ENCODE results near the gene WDFY1. TPM values are rescaled to one million over a fixed set of nuclear protein-coding genes. Genes with fewer than 3 reads are reported as not detected.
"Not testable (repeated sequence)": the region's sequence is repeated elsewhere in the genome, so short reads cannot be mapped to it uniquely, and the experiment has no call there.

Gene WDFY1
- total RNA-seq, 1 donor from 2014 or later = 77.0 TPM

DNA sequence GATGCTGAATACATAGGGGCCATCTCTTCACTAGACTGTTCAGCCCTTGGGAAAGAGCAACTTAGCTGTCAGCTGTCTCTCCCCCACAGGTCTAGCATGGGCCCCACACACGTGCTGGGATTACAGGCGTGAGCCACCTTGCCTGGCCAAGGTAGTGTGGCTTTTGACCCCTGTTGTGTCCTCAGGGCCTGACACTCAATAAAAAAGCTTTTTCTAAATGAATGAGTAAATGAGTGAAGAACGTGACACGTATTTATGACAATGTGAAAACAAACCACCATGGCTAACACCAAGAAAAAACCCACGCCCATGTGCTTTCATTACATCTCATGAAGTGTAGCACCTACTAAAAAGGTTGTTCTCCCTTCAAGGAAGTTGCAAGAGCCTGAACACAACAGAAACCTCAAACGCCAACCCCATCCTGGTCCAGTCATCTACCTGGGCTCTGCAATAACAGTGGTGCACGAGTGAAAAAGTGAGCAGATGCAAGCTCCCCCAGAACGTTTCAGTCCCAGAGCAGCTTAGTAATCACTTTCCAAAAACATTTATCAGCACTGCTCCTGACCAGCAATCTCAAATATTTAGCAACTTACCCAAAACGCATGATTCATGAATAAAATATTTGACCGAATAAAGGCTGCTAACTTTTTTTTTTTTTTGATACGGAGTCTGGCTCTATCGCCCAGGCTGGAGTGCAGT is 3.4 kb downstream of the WDFY1 start:
- Mint-ChIP-seq H3K4me1 (peaks cover 67% of the 10 kb centered on the region), H3K9me3 (peaks cover 5% of the 10 kb centered on the region), H3K4me3 (peak overlapping the region; percentile 73), H3K36me3 (ENCODE audit: low read depth) (peaks cover 29% of the 10 kb centered on the region), H3K27ac (peak overlapping the region; percentile 73), H3K27me3 (no peaks in the 10 kb centered on the region)
- TF ChIP-seq, protein P1, sequence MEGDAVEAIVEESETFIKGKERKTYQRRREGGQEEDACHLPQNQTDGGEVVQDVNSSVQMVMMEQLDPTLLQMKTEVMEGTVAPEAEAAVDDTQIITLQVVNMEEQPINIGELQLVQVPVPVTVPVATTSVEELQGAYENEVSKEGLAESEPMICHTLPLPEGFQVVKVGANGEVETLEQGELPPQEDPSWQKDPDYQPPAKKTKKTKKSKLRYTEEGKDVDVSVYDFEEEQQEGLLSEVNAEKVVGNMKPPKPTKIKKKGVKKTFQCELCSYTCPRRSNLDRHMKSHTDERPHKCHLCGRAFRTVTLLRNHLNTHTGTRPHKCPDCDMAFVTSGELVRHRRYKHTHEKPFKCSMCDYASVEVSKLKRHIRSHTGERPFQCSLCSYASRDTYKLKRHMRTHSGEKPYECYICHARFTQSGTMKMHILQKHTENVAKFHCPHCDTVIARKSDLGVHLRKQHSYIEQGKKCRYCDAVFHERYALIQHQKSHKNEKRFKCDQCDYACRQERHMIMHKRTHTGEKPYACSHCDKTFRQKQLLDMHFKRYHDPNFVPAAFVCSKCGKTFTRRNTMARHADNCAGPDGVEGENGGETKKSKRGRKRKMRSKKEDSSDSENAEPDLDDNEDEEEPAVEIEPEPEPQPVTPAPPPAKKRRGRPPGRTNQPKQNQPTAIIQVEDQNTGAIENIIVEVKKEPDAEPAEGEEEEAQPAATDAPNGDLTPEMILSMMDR (IDR thresholded peaks at IDR 0.05) = no peak
- POLR2A ChIA-PET = interaction anchor here (0.7 to 3.0 kb wide), 8 partner anchors 9 to 1099 kb away, joined by 3 to 19 read pairs (median 4); no protein-coding TSS in a partner anchor
- CTCF ChIA-PET = interaction anchor here (0.6 to 0.7 kb wide), 2 partner anchors 28 to 541 kb away, joined by 4 to 5 read pairs; no protein-coding TSS in a partner anchor
- ATAC-seq (ENCODE audit: low read depth) = no peak
- intact Hi-C loops (cut with micrococcal nuclease) = no loop called here
- no peak for DNase-seq

DNA sequence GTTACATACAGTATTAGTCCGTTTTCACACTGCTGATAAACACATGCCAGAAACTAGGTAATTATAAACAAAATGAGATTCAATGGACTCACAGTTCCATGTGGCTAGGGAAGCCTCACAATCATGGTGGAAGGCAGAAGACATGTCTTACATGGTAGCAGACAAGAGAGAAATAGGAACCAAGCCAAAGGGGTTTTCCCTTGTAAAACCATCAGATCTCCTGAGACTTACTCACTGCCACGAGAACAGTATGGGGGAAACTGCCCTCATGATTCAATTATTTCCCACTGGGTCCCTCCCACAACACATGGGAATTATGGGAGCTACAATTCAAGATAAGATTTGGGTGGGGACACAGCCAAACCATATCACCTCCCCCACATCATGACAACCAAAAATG is 5.7 kb downstream of the WDFY1 start:
- Mint-ChIP-seq H3K4me1 (peaks cover 74% of the 10 kb centered on the region), H3K4me3 (peak overlapping the region; percentile 59), H3K27ac (peak overlapping the region; percentile 89), H3K36me3 (ENCODE audit: low read depth) (peaks cover 30% of the 10 kb centered on the region)
- not testable (repeated sequence) for DNase-seq, H3K9me3 Mint-ChIP-seq, H3K27me3 Mint-ChIP-seq
- intact Hi-C loops (cut with micrococcal nuclease) = loop anchor here (1.0 to 2.0 kb wide), 2 partner anchors 17 to 42 kb away; partner anchors contain the start of gene MRPL44
- ChIA-PET POLR2A (interaction anchor here (1.3 to 3.0 kb wide), 2 partner anchors 18 to 44 kb away, joined by 5 to 19 read pairs; no protein-coding TSS in a partner anchor), CTCF (interaction anchor here (1.0 to 1.4 kb wide), 2 partner anchors 43 to 44 kb away, joined by 3 read pairs; no protein-coding TSS in a partner anchor)
- ATAC-seq (ENCODE audit: low read depth) = peak; percentile 83

DNA sequence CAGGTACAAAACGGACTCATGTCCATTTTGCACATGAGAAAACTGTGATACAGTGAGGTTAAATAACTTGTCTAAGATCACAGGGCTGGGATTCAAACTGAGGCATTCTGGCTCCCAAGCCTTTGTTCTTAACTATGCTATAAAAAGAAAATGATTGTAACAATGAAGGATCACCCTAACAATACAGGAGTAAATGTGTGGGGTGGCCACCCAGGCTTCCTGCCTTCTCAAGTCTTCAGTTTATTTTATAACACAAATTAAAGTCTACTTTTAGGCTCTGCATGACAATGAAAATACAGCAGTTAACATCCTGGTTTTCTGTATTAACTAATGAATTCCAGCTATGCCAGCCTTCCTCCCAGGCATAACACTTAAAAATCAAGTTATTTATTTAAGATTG is 7.6 kb downstream of the WDFY1 start:
- ChIA-PET CTCF (no interaction called here), POLR2A (interaction anchor here (0.8 to 1.0 kb wide), 2 partner anchors 8 to 41 kb away, joined by 3 to 7 read pairs; no protein-coding TSS in a partner anchor)
- ATAC-seq (ENCODE audit: low read depth) (no peak), DNase-seq (no peak)
- intact Hi-C loops (cut with micrococcal nuclease) = loop anchor here (2.0 kb wide), 1 partner anchor 15 kb away; no protein-coding TSS in a partner anchor
- Mint-ChIP-seq H3K4me3 (no peak overlapping the region), H3K27ac (peak overlapping the region; percentile 59), H3K9me3 (peaks cover 5% of the 10 kb centered on the region), H3K36me3 (ENCODE audit: low read depth) (peaks cover 25% of the 10 kb centered on the region), H3K27me3 (no peaks in the 10 kb centered on the region), H3K4me1 (peaks cover 72% of the 10 kb centered on the region)
- TF ChIP-seq, protein P1 (IDR thresholded peaks at IDR 0.05) = no peak

DNA sequence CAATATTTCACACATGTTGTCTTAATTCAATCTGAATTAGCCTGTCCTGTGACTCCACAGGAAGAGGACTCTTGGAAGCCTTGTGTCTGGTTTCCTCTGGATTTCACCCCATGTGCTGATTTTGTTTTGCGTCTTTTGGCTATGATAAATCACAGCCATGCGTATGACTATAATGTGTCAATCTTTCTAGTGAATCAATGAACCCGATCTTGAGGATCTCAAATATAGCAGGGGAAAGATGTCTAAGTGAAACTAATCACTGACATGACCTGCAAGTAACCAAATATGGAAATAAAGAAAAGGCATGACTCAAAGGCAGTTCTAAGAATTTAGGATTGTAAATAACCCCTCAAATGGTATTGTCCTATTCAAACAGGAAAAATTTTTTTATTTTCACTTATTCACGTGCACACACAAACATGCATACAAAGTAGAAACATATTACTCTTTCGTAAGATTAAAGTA is 8.2 kb downstream of the WDFY1 start:
- Mint-ChIP-seq H3K4me1 (peaks cover 72% of the 10 kb centered on the region), H3K27me3 (no peaks in the 10 kb centered on the region), H3K4me3 (peak overlapping the region; percentile 35), H3K9me3 (peaks cover 5% of the 10 kb centered on the region), H3K27ac (peak overlapping the region; percentile 59), H3K36me3 (ENCODE audit: low read depth) (peaks cover 24% of the 10 kb centered on the region)
- no peak for ATAC-seq (ENCODE audit: low read depth)
- TF ChIP-seq, protein P1 (IDR thresholded peaks at IDR 0.05) = no peak
- no peak for DNase-seq
- POLR2A ChIA-PET = interaction anchor here (0.6 to 1.8 kb wide), 4 partner anchors 8 to 42 kb away, joined by 3 to 9 read pairs (median 4); partner anchors contain the start of gene WDFY1
- intact Hi-C loops (cut with micrococcal nuclease) = loop anchor here (2.0 kb wide), 1 partner anchor 14 kb away; no protein-coding TSS in a partner anchor
- CTCF ChIA-PET = no interaction called here

DNA sequence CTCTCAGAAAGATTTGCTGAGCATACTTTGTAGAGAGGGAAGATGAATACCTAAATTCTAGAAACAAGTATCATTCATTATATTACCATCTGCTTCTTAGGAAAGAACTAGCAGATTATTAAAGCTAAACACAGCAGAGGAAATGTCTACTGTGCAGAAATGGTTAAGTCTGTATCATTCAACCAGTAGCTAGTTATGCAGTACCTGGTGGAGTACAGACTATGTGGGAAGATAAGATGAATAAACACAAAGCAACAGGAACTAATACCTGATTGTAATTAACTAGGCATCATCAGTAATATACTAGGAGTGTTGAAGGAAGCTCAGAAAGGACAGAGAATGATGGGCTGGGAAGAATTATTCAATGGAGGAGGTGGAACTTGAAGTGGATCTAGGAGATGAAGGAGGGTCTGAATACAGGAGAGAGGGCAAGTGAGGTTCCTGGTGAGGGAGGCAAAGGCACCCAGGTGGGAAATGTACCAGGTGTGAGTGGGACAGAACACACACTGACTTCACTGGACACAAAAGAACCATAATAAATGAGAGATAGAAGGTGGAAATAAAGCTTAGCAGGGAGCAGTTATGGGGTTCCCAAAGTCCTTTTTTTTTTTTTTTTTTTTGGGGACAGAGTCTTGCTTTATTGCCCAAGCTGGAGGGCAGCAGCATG is 9.5 kb downstream of the WDFY1 start:
- Mint-ChIP-seq H3K27ac (peak overlapping the region; percentile 0), H3K4me1 (peaks cover 76% of the 10 kb centered on the region), H3K36me3 (ENCODE audit: low read depth) (peaks cover 18% of the 10 kb centered on the region), H3K27me3 (no peaks in the 10 kb centered on the region), H3K9me3 (peaks cover 5% of the 10 kb centered on the region), H3K4me3 (no peak overlapping the region)
- TF ChIP-seq, protein P1 (IDR thresholded peaks at IDR 0.05) = no peak
- ATAC-seq (ENCODE audit: low read depth) = no peak
- DNase-seq = no peak
- ChIA-PET POLR2A (interaction anchor here (0.6 to 1.8 kb wide), 6 partner anchors 10 to 1293 kb away, joined by 3 to 9 read pairs (median 6); partner anchors contain the start of gene WDFY1), CTCF (interaction anchor here (2.0 kb wide), 1 partner anchor 33 kb away, joined by 4 read pairs; no protein-coding TSS in a partner anchor)
- intact Hi-C loops (cut with micrococcal nuclease) = loop anchor here (2.0 kb wide), 1 partner anchor 13 kb away; no protein-coding TSS in a partner anchor
